Measurements from ENCODE around the gene LILRB4.

GRCh38 chr19:54650108-54650655, 12.6 kb upstream of the LILRB4 start:
- TF ChIP-seq CTCF (IDR thresholded peaks at IDR 0.05; ENCODE audit: low read depth, low read length) (no peak), POLR2A (IDR thresholded peaks at IDR 0.05; ENCODE audit: extremely low read depth, insufficient read length) (no peak)
